Pons (tissue), 1 donor: ENCODE results near the gene CAMP.

Source experiments
- DNase-seq: peaks from one replicate; pipeline ENCODE4 v3.0.0-alpha.2; 2016; ENCODE audit warnings: low spot score

The CAMP gene

GRCh38 chr3:48215019-48215418 is 8.3 kb upstream of the CAMP start:
- no peak for DNase-seq

GRCh38 chr3:48215466-48215865 is 7.8 kb upstream of the CAMP start:
- DNase-seq = peak; percentile 48

DNA sequence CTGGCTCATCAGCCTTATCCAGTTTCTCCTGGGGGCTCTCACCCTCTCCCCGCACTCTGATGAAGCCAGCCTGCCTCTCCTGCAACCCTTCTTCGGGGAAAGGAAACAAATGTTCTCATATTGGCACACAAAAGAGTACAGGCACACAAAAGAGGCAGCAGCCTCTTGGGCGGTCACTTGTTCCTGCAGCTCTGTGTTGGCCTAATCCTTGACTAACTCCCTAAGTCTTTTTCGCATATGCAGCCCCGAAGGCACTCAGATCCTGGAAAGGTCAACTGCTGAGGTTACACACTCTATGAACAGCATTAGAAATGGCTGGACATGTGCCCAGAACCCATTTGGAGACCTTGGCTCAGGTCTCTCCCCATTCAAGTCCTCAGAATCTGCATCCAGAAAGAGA is 7.4 kb upstream of the CAMP start:
- peak; percentile 46 for DNase-seq

DNA sequence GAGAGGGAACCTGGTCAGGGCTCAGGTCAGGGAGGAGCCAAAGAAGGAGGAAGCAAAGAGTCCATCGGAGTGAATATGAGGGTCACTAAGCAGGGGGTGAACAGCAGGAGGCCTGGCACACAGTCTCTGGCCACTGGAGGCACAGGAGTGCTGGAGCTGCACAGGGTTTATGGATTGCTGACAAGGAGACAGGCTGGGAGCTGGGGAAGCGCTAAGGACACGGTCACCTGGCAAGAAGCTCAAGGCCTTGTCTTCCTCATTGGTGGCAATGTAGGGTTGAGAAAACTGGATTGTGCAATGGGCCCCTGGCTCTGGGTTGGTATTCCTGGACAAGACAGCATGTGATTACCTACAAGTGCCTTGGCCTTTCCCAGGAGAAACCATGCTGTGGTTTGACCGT is 5.8 kb upstream of the CAMP start:
- DNase-seq = no peak

DNA sequence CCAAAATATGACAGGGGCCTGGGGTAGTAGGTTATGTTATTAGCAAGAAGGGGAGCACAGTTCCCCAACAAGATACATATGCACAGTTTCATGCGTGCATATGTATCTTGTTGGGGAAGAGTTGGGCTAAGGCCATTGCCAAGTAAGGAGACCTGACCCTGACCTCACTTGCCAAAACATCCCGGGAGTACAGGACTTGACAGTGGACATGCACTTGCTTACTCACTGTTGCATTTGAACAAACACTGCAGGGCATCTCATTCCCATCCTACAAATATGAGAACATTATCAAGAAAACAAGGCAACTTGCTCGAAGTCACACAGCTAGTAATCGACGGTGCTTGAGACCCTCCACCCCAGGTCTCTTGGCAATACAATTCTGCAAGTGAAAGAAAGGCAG is 4.8 kb upstream of the CAMP start:
- no peak for DNase-seq

GRCh38 chr3:48219543-48219942 is 3.8 kb upstream of the CAMP start:
- no peak for DNase-seq

- DNase-seq = no peak
These were observed 2.5 kb upstream of the CAMP start for GRCh38 chr3:48220746-48221145.

DNA sequence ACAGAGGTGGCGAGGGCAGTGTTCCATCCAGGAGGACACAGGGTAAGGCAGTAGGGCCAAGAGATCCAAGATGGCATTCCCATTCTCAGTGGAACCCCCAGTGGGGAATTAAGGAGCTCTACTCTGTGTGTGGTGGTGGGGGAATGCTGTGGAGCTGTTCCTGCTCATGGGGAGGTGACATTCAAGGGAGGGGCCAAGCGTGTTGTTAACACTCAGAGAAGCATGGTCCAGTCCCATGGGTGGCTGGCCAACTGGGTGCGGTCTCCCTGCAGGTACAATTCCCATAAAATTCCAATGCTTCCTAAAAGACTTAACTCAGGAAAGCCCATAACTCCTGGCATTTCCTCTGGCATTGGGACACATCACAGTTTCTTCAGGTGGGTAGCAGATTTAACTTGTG is 2.3 kb downstream of the CAMP start:
- no peak for DNase-seq

DNA sequence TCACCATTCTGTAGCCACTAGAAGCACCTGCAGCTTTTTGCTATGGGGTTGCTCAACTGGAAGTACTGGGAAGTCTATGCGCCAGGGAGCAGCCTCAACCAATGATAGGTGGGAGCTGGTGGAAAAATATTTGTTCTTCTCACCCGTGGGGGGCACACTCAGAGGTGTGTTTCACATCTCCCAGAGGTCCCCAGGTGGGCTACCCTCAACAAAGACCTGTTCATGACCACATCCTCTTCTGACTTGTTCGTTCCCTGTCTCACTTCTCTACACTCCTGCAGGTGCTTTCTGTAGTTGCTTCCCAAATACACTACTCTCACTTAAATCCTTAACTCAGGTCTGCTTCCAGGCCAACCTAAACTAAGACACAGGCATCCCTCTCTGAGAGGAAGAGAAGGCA is 3.6 kb downstream of the CAMP start:
- DNase-seq = no peak

- no peak for DNase-seq
These were observed 8.9 kb downstream of the CAMP start for GRCh38 chr3:48232232-48232631.

DNA sequence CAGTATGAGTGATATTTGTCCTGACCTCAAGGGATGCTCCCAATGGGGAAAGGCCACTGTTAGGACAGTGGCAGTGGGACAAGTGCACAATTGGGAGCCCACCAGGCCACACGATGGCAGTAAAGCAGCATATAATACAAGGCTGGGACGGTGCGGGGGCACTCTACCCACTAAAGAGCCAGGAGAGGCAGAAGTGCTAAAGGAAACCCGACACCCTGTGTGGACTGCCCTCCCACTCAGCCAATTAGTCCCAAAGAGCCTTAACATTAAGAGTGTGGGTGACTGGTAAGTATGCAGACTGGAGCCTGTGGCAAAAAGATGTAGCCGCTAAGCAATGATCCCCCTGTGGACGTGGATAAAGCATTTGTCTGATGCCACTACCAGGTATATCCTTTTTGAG is 9.4 kb downstream of the CAMP start:
- peak; percentile 79 for DNase-seq

- no peak for DNase-seq
These were observed 10.2 kb downstream of the CAMP start for GRCh38 chr3:48233542-48233941.

DNA sequence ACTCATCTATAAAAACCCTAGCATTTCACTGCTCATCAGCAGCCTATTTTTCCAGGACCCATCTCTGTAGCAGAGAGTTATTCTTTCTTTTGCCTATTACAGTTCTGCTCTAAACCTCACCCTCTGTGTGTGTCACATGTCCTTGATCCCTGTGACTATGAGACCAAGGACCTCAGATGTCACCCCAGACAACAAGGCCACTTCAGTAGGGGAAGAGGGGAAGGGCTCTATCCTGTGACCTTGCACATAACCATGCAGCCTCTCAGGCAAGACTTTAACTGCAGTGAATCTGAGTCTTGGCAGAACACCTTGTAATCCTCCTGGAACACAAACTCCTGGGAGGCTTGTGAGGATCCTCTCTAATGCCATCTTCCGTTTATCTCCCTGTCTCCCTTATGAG is 13.2 kb downstream of the CAMP start:
- DNase-seq = no peak

DNA sequence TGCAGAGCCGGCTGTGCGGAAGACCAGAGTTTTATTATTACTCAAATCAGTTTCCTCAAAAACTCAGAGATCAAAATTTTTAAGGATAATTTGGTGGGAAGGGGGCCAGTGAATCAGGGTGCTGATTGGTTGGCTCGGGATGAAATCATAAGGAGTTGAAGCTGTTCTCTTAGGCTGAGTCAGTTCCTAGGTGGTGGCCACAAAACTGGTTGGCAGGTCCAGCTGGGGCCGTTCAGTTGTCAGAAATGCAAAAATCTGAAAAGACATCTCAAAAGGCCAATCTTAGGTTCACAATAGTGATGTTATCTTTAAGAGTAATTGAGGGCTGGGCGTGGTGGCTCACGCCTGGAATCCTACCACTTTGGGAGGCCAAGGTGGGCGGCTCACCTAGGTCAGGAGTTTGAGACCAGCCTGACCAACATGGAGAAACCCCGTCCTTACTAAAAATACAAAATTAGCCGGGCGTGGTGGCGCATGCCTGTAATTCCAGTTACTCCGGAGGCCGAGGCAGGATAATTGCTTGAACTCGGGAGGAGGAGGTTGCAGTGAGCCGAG is 15.3 kb downstream of the CAMP start:
- no peak for DNase-seq

GRCh38 chr3:48240000-48240963 is 17.0 kb downstream of the CAMP start:
- DNase-seq = peak; percentile 40

DNA sequence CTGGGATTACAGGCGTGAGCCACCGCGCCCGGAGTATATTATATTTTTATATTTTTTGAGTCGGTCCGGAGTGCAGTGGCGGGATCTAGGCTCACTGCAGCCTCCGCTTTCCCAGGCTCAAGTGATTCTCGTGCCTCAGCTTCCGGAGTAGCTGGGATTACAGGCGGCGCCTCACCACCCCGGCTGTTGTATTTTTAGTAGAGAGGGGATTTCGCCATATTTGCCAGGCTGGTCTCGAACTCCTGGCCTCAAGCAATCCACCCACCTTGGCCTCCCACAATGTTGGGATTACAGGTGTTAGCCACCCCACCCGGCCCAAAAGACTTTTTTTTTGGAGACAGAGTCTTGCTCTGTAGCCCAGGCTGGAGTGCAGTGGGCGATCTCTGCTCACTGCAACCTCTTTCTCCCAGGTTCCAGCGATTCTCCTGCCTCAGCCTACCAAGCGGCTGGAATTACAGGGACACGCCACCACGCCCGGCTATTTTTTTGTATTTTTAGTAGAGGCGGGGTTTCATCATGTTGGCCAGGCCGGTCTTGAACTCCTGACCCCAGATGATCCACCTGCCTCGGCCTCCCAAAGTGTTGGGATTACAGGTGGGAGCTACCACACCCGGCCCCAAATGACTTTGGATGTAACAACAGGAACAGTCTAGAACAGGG is 18.6 kb downstream of the CAMP start:
- DNase-seq = no peak

DNA sequence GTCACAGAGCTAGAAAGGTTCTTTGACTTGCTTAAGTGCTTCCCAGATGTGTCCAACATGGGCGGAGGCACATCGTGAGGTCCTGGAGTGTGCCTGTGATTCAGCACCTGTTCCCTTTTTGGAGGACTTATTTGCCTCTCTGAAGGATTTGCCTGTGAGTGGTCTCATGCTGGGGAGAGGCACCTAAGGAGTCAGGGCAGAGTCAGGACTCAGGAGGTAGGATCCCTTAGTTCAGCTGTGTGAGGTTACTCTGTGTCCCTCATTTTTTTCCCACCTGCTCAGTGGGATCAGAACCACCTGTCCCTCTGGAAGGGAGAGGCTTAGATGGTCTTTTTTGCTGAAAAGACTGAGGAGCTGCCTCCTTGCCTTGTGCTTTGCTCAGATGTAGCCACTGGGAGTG is 20.6 kb downstream of the CAMP start:
- no peak for DNase-seq

GRCh38 chr3:48244461-48244860 is 21.2 kb downstream of the CAMP start:
- DNase-seq = no peak

- no peak for DNase-seq
These were observed 21.8 kb downstream of the CAMP start for GRCh38 chr3:48245136-48245535.

DNA sequence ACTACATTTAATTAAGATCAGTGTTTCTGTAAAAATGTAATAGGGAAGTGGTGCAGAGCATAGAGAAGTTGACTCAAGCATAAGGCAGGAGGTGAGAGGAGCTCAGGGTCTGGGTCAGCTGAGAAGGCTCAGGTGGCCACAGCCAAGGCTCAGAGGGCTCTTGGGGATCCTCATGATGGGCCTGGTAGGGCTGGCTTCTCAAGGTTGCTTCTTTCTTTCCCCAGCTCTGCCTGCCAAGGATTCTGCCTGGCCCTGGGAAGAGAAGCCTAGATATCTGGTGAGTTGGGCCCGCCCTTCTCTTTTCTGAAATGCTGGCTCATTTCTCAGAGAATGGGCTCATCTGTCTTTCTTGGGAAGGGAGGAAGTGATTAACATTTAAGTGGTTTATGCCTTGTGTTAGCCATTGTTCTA is 24.1 kb downstream of the CAMP start:
- DNase-seq = no peak

DNA sequence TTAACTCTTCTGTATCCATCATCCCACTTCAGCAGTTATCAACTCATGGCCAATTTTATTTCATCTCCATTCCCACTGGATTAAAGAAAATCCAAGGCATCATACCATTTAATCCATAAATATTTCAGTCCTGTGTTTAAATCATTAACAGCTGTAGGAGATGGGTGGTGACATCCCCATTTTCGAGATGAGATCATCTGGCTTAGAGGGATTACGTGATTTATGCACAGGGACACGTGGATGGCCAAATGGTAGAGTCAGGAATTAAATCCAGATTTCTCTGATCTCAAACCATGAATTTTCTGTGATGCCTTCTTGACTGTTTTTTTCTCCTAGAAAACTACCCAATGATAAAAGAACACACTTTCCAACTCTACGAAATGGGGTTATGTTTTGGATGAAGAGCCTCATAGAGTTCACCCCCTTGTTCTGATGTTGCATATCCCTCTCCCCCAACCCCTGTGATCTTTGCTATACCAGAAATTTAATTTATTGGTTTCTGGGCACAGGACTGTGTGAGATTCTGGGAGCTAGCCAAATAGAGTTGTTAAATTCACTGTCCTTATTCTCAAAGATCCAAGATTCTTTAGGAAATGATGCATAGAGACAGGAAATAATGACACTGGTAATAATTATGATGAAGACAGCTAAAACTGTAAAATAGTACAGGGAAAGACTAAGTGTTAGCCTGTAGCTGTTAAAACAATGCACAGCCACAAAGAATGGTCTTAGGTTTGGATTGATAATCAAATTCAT is 25.0 kb downstream of the CAMP start:
- DNase-seq = no peak

DNA sequence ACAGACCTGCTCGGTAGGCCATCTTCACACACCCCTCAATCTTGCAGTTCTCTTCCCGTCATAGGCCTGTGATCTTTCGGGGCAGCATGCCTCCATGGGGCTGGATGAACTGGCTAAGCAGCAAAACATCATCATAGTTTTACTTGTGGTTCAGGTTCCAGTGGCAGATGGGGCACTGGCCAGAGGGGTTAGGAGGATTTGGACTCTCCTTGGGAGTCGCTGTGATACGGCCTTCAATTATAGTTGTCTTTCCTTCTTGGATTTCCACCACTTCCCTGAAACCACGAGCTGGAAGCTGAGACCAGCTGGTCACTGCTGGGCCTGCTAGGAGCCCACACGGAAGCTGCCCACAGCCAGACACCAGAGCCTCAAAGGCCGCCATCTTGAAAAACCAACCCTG is 33.3 kb downstream of the CAMP start:
- DNase-seq = no peak
